NOMO-1 treated with DMSO at 0.1 percent for 48 hours (cell line): ENCODE data around the gene COL26A1.
"Not testable (repeated sequence)": the region's sequence is repeated elsewhere in the genome, so short reads cannot be mapped to it uniquely, and the experiment has no call there.

Experiments used
- DNase-seq: peaks from one replicate; lab custom pipeline; 2025; ENCODE audit not compliant: unreplicated experiment; lab: John Stamatoyannopoulos, UW

COL26A1 gene

GRCh38 chr7:101400751-101401150 is 38.1 kb downstream of the COL26A1 start:
- no peak for DNase-seq

- DNase-seq = no peak
Observed at GRCh38 chr7:101401390-101402080, 38.9 kb downstream of the COL26A1 start.

- no peak for DNase-seq
Observed at GRCh38 chr7:101402081-101402779, 39.6 kb downstream of the COL26A1 start.

- DNase-seq = no peak
Observed at GRCh38 chr7:101402835-101403234, 40.2 kb downstream of the COL26A1 start.

- DNase-seq = no peak
Observed at GRCh38 chr7:101405474-101406067, 42.9 kb downstream of the COL26A1 start.

GRCh38 chr7:101410743-101411507 is 48.2 kb downstream of the COL26A1 start:
- no peak for DNase-seq

- peak; percentile 81 for DNase-seq
Observed at GRCh38 chr7:101411508-101411874, 48.8 kb downstream of the COL26A1 start.

GRCh38 chr7:101412976-101413375 is 50.3 kb downstream of the COL26A1 start:
- DNase-seq = no peak

GRCh38 chr7:101418694-101419093 is 56.0 kb downstream of the COL26A1 start:
- no peak for DNase-seq

- DNase-seq = no peak
Observed at GRCh38 chr7:101419831-101420230, 57.2 kb downstream of the COL26A1 start.

- no peak for DNase-seq
Observed at GRCh38 chr7:101420436-101420835, 57.8 kb downstream of the COL26A1 start.

GRCh38 chr7:101422356-101423195 is 59.9 kb downstream of the COL26A1 start:
- DNase-seq = no peak

GRCh38 chr7:101426303-101427011 is 63.8 kb downstream of the COL26A1 start:
- no peak for DNase-seq

GRCh38 chr7:101428093-101428866 is 65.6 kb downstream of the COL26A1 start:
- DNase-seq = no peak

- no peak for DNase-seq
Observed at GRCh38 chr7:101432316-101432715, 69.6 kb downstream of the COL26A1 start.

- DNase-seq = no peak
Observed at GRCh38 chr7:101433688-101434087, 71.0 kb downstream of the COL26A1 start.

GRCh38 chr7:101434155-101434554 is 71.5 kb downstream of the COL26A1 start:
- DNase-seq = not testable (repeated sequence)

- no peak for DNase-seq
Observed at GRCh38 chr7:101435461-101436220, 73.0 kb downstream of the COL26A1 start.
